ENCODE data around the gene LAMP1.

DNA sequence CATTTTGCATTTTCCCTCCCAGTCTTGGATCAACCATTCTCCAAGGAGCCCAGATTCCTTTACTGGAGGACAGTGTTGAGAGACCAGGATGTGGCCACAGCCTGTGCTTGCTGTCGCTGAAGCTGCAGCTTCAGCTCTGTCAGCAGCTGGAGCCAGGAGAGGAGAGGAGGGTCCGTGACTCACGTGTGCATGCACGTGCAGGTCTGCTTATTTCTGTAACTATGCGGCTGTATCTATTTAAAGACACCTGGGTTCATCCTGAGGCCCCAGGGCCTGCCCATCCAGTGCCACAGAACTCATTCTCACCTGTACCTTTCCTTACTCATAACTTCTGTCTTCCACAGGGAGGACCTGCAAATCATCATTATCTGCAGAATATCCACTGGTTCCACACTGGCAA, 8.2 kb upstream of the LAMP1 start:
- TF ChIP-seq CTCF (IDR thresholded peaks at IDR 0.05): no peak
- TF ChIP-seq POLR2AphosphoS5 (IDR thresholded peaks at IDR 0.05; ENCODE audit: insufficient read depth in 1 of 2, low read depth in 1 of 2): no peak
